Measurements from ENCODE around the gene SH3D21. TPM values are rescaled to one million over a fixed set of nuclear protein-coding genes. Genes with fewer than 3 reads are reported as not detected.

Gene SH3D21
- 2.8 and 3.1 TPM in 2 replicates for total RNA-seq

DNA sequence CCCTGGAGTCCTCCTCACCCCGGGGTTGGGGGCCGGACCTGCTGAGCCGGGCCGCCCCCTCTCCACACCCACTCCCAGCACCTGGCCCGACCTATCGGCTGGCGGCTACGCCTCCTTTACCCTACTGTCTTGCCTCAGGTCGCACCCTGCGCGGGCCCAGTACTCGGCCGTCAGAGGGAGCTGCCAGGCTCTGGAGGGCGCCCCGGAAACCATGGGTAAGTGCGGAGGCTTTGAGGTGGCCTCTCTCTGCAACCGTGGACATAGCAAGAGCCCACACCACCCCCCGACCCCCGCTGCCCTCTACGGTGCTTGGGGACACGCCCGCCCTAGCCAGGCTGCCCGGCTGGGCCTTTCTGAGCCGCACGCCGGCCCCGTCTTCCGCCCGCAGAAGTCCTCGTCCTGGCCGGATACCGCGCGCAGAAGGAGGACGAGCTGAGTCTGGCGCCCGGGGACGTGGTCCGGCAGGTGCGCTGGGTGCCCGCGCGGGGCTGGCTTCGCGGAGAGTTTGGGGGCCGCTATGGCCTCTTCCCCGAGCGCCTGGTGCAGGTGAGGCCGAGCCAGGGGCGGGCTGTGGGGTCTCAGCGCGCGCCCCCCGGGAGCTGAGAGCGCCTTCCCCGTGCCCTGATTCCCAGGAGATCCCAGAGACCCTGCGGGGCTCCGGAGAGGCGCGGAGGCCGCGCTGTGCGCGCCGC lies at the start of gene SH3D21:
TSS of gene SH3D21 (plus strand) at position 159 of the 692 bp plus-strand sequence. CDS start at position 212, 53 bp downstream.

DNA sequence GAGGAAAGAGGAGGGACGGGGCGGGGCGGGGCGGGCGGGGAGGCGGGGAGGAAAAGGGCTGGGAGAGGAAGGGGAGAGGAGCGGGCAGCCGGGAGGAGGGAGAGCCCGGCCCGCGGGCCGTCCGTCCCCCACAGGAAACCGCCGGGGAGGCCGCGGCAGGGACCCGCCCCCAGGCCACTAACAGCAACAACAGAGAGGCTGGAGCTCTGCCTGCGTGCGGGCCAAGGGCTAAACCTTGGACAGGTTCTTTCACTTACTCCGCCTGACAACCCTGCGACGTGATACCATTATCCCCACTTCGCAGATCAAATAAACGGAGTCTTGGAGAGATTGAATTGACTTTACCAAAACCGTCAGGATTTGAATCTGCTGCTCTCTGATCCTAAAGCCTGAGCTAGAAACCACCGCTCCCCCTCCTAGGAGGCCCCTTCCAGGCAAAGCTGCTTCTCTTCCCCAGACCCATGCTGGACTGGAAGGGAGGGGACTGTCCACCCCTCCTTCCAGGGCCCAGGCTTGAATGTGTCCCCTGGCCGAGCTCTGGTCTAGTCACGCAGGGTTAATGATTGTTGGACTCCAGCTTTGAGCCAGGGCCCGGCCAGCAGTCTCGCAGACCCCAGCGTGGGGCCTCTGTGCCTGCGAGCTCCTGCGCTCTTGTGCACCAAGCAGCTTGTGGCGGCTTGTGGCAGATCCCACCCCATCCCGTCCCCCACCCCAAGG lies 17.6 kb downstream of the SH3D21 start, which contains the start of gene EVA1B:
TSS of gene EVA1B (minus strand) at position 10 of the 717 bp plus-strand sequence. CDS start 608 bp downstream, outside the sequence.

Other genes with a start within 250 kb of the SH3D21 start
- 0.22 TPM in 1 of 2 replicates, not detected in the other for gene TEKT2, start 222.3 kb upstream of the SH3D21 start, total RNA-seq
- 25.6 and 26.2 TPM in 2 replicates for gene ADPRS, start 217.5 kb upstream of the SH3D21 start, total RNA-seq
- 1.7 and 3.6 TPM in 2 replicates for gene COL8A2, start 181.1 kb upstream of the SH3D21 start, total RNA-seq
- gene TRAPPC3, start 156.9 kb upstream of the SH3D21 start, total RNA-seq: 89.3 and 96.1 TPM in 2 replicates
- 164 and 176 TPM in 2 replicates for gene MAP7D1, start 150.2 kb upstream of the SH3D21 start, total RNA-seq
- gene THRAP3, start 81.9 kb upstream of the SH3D21 start, total RNA-seq: 140 and 172 TPM in 2 replicates
- 75.4 and 94.8 TPM in 2 replicates for gene EVA1B, start 17.3 kb downstream of the SH3D21 start, total RNA-seq
- gene STK40, start 79.6 kb downstream of the SH3D21 start, total RNA-seq: 20.2 and 22.9 TPM in 2 replicates
- gene LSM10, start 91.5 kb downstream of the SH3D21 start, total RNA-seq: 8.9 and 9.3 TPM in 2 replicates
- 2.7 and 4.4 TPM in 2 replicates for gene OSCP1, start 144.1 kb downstream of the SH3D21 start, total RNA-seq
- gene MRPS15, start 158.0 kb downstream of the SH3D21 start, total RNA-seq: 87.2 and 89.7 TPM in 2 replicates
- not detected in 2 replicates for gene CSF3R, start 176.5 kb downstream of the SH3D21 start, total RNA-seq